GM12878 (cell line): ENCODE data around the gene CUTA. TPM values are rescaled to one million over a fixed set of nuclear protein-coding genes. Genes with fewer than 3 reads are reported as not detected.

Experiments
- BACH1 ChIP-seq: fragments of 450-650 bp; IDR thresholded peaks from 2 replicates; pipeline ENCODE4 v1.6.1; 2017; ENCODE audit warnings: mild to moderate bottlenecking, borderline replicate concordance
- IKZF2 ChIP-seq, 2 experiments: fragments of 450-650 bp; IDR thresholded peaks; 2 replicates each; pipeline ENCODE4 v1.6.1; 2017; ENCODE audit warnings: mild to moderate bottlenecking in 2 of 2, moderate library complexity in 2 of 2
- JUNB ChIP-seq: IDR thresholded peaks from 2 replicates; pipeline ENCODE4 v1.6.1; 2016; ENCODE audit warnings: antibody characterized with exemption, mild to moderate bottlenecking
- LARP7 ChIP-seq: fragments of 450-650 bp; IDR thresholded peaks from 2 replicates; pipeline ENCODE4 v1.6.1; 2017; ENCODE audit warnings: mild to moderate bottlenecking
- NFYB ChIP-seq: IDR thresholded peaks from 2 replicates; pipeline ENCODE4 v1.6.1; 2011; ENCODE audit warnings: low read depth, mild to moderate bottlenecking, low read length, improper control_type of control experiment, moderate library complexity; ENCODE audit not compliant: insufficient read depth
- PAX5 ChIP-seq: IDR thresholded peaks from 2 replicates; pipeline ENCODE4 v1.6.1; 2011; ENCODE audit warnings: low read depth, low read length, borderline replicate concordance
- POLR2AphosphoS2 ChIP-seq: IDR thresholded peaks from 2 replicates; pipeline ENCODE4 v1.6.1; 2011; ENCODE audit warnings: low read depth, mild to moderate bottlenecking, low read length, improper control_type of control experiment, moderate library complexity
- POU2F2 ChIP-seq: IDR thresholded peaks from 3 replicates; pipeline ENCODE4 v1.6.1; 2011; ENCODE audit warnings: low read depth, mild to moderate bottlenecking, low read length, borderline replicate concordance
- ZNF207 ChIP-seq: fragments of 450-650 bp; IDR thresholded peaks from 2 replicates; pipeline ENCODE4 v1.6.1; 2014; ENCODE audit warnings: antibody characterized with exemption, mild to moderate bottlenecking, borderline replicate concordance
- polyA plus RNA-seq, 11 experiments: library from polyadenylated mRNA; depleted of rRNA in 4 of 11; unstranded in 6 of 11; stranded (reverse) in 5 of 11; fragments of >200 nt; fragmentation: Nextera tagmentation in 4 of 11; fragmentation: Illumina TruSeq in 1 of 11; extraction: Ambion mirVana in 4 of 11; extraction: Trizol in 1 of 11; gene quantifications; 1 replicate in 1 of 11; 2 replicates in 10 of 11; pipeline versions ENCODE4 v1.2.1 to v1.2.3, GENCODE V29; 2011 to 2016; ENCODE audit warnings: inconsistent platforms in 2 of 11, missing spikeins in 2 of 11, low read depth in 1 of 11
- total RNA-seq, 4 experiments: library from RNA; depleted of rRNA in 3 of 4; stranded (reverse); fragments of >200 nt in 3 of 4; fragmentation: Illumina TruSeq in 1 of 4; extraction: Trizol in 1 of 4; gene quantifications; 2 replicates each; pipeline versions ENCODE4 v1.2.1 to v1.2.3, GENCODE V29; 2013 to 2021
- TF ChIP-seq, protein P1 (sequence below): fragments of 450-650 bp; formaldehyde crosslinking; IDR thresholded peaks from 2 replicates; pipeline ENCODE4 v1.4.0; 2020; ENCODE audit warnings: mild to moderate bottlenecking, moderate library complexity
- TF ChIP-seq, protein P2 (sequence below): IDR thresholded peaks from 2 replicates; pipeline ENCODE4 v1.6.1; 2011; ENCODE audit warnings: borderline replicate concordance, low read depth, mild to moderate bottlenecking, moderate library complexity, mixed read lengths, low read length; ENCODE audit not compliant: insufficient read depth; ENCODE audit errors: extremely low read length
- TF ChIP-seq, protein P3 (sequence below): IDR thresholded peaks from 2 replicates; pipeline ENCODE4 v1.6.1; 2012; ENCODE audit warnings: improper control_type of control experiment, low read depth, low read length; ENCODE audit not compliant: insufficient replicate concordance
- TF ChIP-seq, protein P4 (sequence below): IDR thresholded peaks from 2 replicates; pipeline ENCODE4 v1.6.1; 2012; ENCODE audit warnings: low read depth, low read length, improper control_type of control experiment
- TF ChIP-seq, protein P5 (sequence below): fragments of 450-650 bp; conservative IDR thresholded peaks from 2 replicates; pipeline ENCODE4 v1.6.1; 2017; ENCODE audit warnings: mild to moderate bottlenecking, moderate library complexity

The CUTA gene
- total and polyA plus RNA-seq, 10 of the 15 experiments (the other 5 are each of a cell fraction or from before 2014, with no cell fraction given): 102 to 293 (median 189) TPM

DNA sequence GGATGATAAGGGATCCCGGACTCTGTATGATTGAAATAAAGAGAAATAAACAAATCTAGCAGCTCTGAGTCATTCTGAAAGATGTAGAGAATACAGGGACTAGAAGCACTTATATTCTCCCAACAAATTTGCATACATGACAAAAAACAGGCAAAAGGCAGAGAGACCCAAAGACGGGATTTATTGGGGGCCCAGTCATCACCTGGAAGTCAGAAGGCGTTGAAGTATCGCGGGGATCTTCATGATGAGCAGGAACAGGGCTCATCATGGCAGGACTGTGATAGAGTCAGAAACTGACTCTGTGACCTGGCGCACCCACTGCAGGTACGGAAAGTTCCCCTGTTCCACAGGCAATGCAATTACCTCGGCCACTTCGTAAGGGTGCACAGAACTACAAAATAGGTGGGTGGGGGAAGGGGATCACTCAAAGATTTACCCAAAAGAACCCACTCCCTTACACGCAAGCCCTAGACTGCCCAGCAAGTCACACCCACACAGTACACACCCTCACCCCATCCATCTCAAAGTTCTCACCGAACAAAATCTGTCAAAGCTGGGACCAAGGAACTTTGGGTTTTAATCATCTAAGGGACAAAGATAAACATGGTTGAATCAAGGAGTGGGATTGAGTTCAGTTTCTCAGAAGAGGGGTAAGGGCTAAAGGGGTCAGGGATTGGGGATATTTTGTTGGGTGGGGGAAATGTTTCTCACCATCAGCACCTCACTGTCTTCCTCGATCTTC lies 1.4 kb downstream of the CUTA start (continued):
- TF ChIP-seq, protein P1, sequence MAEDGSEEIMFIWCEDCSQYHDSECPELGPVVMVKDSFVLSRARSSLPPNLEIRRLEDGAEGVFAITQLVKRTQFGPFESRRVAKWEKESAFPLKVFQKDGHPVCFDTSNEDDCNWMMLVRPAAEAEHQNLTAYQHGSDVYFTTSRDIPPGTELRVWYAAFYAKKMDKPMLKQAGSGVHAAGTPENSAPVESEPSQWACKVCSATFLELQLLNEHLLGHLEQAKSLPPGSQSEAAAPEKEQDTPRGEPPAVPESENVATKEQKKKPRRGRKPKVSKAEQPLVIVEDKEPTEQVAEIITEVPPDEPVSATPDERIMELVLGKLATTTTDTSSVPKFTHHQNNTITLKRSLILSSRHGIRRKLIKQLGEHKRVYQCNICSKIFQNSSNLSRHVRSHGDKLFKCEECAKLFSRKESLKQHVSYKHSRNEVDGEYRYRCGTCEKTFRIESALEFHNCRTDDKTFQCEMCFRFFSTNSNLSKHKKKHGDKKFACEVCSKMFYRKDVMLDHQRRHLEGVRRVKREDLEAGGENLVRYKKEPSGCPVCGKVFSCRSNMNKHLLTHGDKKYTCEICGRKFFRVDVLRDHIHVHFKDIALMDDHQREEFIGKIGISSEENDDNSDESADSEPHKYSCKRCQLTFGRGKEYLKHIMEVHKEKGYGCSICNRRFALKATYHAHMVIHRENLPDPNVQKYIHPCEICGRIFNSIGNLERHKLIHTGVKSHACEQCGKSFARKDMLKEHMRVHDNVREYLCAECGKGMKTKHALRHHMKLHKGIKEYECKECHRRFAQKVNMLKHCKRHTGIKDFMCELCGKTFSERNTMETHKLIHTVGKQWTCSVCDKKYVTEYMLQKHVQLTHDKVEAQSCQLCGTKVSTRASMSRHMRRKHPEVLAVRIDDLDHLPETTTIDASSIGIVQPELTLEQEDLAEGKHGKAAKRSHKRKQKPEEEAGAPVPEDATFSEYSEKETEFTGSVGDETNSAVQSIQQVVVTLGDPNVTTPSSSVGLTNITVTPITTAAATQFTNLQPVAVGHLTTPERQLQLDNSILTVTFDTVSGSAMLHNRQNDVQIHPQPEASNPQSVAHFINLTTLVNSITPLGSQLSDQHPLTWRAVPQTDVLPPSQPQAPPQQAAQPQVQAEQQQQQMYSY (CRISPR knock-in tag): no peak
- TF ChIP-seq, protein P2, sequence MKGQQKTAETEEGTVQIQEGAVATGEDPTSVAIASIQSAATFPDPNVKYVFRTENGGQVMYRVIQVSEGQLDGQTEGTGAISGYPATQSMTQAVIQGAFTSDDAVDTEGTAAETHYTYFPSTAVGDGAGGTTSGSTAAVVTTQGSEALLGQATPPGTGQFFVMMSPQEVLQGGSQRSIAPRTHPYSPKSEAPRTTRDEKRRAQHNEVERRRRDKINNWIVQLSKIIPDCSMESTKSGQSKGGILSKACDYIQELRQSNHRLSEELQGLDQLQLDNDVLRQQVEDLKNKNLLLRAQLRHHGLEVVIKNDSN: no peak
- TF ChIP-seq IKZF2 (IDR thresholded peaks at IDR 0.05): peak; percentile 24 to 55; a peak in 3 of 4 replicates
- no peak for TF ChIP-seq NFYB
- TF ChIP-seq, protein P3, sequence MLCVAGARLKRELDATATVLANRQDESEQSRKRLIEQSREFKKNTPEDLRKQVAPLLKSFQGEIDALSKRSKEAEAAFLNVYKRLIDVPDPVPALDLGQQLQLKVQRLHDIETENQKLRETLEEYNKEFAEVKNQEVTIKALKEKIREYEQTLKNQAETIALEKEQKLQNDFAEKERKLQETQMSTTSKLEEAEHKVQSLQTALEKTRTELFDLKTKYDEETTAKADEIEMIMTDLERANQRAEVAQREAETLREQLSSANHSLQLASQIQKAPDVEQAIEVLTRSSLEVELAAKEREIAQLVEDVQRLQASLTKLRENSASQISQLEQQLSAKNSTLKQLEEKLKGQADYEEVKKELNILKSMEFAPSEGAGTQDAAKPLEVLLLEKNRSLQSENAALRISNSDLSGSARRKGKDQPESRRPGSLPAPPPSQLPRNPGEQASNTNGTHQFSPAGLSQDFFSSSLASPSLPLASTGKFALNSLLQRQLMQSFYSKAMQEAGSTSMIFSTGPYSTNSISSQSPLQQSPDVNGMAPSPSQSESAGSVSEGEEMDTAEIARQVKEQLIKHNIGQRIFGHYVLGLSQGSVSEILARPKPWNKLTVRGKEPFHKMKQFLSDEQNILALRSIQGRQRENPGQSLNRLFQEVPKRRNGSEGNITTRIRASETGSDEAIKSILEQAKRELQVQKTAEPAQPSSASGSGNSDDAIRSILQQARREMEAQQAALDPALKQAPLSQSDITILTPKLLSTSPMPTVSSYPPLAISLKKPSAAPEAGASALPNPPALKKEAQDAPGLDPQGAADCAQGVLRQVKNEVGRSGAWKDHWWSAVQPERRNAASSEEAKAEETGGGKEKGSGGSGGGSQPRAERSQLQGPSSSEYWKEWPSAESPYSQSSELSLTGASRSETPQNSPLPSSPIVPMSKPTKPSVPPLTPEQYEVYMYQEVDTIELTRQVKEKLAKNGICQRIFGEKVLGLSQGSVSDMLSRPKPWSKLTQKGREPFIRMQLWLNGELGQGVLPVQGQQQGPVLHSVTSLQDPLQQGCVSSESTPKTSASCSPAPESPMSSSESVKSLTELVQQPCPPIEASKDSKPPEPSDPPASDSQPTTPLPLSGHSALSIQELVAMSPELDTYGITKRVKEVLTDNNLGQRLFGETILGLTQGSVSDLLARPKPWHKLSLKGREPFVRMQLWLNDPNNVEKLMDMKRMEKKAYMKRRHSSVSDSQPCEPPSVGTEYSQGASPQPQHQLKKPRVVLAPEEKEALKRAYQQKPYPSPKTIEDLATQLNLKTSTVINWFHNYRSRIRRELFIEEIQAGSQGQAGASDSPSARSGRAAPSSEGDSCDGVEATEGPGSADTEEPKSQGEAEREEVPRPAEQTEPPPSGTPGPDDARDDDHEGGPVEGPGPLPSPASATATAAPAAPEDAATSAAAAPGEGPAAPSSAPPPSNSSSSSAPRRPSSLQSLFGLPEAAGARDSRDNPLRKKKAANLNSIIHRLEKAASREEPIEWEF: no peak
- TF ChIP-seq, protein P4, sequence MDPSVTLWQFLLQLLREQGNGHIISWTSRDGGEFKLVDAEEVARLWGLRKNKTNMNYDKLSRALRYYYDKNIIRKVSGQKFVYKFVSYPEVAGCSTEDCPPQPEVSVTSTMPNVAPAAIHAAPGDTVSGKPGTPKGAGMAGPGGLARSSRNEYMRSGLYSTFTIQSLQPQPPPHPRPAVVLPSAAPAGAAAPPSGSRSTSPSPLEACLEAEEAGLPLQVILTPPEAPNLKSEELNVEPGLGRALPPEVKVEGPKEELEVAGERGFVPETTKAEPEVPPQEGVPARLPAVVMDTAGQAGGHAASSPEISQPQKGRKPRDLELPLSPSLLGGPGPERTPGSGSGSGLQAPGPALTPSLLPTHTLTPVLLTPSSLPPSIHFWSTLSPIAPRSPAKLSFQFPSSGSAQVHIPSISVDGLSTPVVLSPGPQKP: no peak
- TF ChIP-seq PAX5: peak; percentile 50; the same call in 1 of the 2 replicates
- peak; percentile 94 for TF ChIP-seq POU2F2
- 0 out of 2 replicates have a peak, but pooled peaks have one; percentile 27 for TF ChIP-seq BACH1
- TF ChIP-seq JUNB: peak; percentile 94
- peak; percentile 22; the same call in 1 of the 2 replicates for TF ChIP-seq ZNF207
- peak; percentile 73; the same call in 1 of the 2 replicates for TF ChIP-seq POLR2AphosphoS2
- no peak for TF ChIP-seq LARP7
- TF ChIP-seq, protein P5, sequence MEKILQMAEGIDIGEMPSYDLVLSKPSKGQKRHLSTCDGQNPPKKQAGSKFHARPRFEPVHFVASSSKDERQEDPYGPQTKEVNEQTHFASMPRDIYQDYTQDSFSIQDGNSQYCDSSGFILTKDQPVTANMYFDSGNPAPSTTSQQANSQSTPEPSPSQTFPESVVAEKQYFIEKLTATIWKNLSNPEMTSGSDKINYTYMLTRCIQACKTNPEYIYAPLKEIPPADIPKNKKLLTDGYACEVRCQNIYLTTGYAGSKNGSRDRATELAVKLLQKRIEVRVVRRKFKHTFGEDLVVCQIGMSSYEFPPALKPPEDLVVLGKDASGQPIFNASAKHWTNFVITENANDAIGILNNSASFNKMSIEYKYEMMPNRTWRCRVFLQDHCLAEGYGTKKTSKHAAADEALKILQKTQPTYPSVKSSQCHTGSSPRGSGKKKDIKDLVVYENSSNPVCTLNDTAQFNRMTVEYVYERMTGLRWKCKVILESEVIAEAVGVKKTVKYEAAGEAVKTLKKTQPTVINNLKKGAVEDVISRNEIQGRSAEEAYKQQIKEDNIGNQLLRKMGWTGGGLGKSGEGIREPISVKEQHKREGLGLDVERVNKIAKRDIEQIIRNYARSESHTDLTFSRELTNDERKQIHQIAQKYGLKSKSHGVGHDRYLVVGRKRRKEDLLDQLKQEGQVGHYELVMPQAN: 0 out of 2 replicates have a peak, but pooled peaks have one; percentile 20
